ENCODE results near the gene ZNF350. TPM values are rescaled to one million over a fixed set of nuclear protein-coding genes. Genes with fewer than 3 reads are reported as not detected.

ZNF350 gene
- total and polyA plus RNA-seq, 4 experiments from 2014 or later: 22.4 to 38.9 (median 31.0) TPM

Other genes with a start within 250 kb of the ZNF350 start
- gene FPR1, start 235.0 kb downstream of the ZNF350 start, total RNA-seq: not detected
- under 1 TPM in 1 of 2 donors, not detected in 1; 0.30 TPM for gene FPR1, start 235.0 kb downstream of the ZNF350 start, polyA plus RNA-seq
- gene FPR2, start 225.7 kb downstream of the ZNF350 start, total RNA-seq: not detected
- gene FPR2, start 225.7 kb downstream of the ZNF350 start, polyA plus RNA-seq: not detected
- 1 to 10 TPM; 3.2 TPM for gene FPR3, start 191.7 kb downstream of the ZNF350 start, total RNA-seq
- not detected for gene FPR3, start 191.7 kb downstream of the ZNF350 start, polyA plus RNA-seq
- 10 to 100 TPM; 18.5 to 21.0 TPM for gene ZNF577, start 98.9 kb downstream of the ZNF350 start, total RNA-seq
- 1 to 10 TPM; 2.2 to 4.5 TPM for gene ZNF577, start 98.9 kb downstream of the ZNF350 start, polyA plus RNA-seq
- 10 to 100 TPM; 28.6 to 30.8 TPM for gene ZNF649, start 81.8 kb downstream of the ZNF350 start, total RNA-seq
- 10 to 100 TPM in 1 of 2 donors, 1 to 10 TPM in 1; 3.6 to 10.2 TPM for gene ZNF649, start 81.8 kb downstream of the ZNF350 start, polyA plus RNA-seq
- gene ZNF613, start 59.4 kb downstream of the ZNF350 start, total RNA-seq: 1 to 10 TPM; 8.0 to 8.9 TPM
- gene ZNF613, start 59.4 kb downstream of the ZNF350 start, polyA plus RNA-seq: 1 to 10 TPM; 3.9 to 5.8 TPM
- 10 to 100 TPM; 21.5 to 22.4 TPM for gene ZNF615, start 21.4 kb upstream of the ZNF350 start, total RNA-seq
- gene ZNF615, start 21.4 kb upstream of the ZNF350 start, polyA plus RNA-seq: 10 to 100 TPM in 1 of 2 donors, 1 to 10 TPM in 1; 6.5 to 10.3 TPM
- gene ZNF614, start 41.5 kb upstream of the ZNF350 start, total RNA-seq: 10 to 100 TPM; 12.3 TPM
- gene ZNF614, start 41.5 kb upstream of the ZNF350 start, polyA plus RNA-seq: 1 to 10 TPM; 1.9 to 6.1 TPM
- 10 to 100 TPM; 23.4 to 23.9 TPM for gene ZNF432, start 62.0 kb upstream of the ZNF350 start, total RNA-seq
- 1 to 10 TPM; 2.2 to 5.9 TPM for gene ZNF432, start 62.0 kb upstream of the ZNF350 start, polyA plus RNA-seq
- gene ZNF841, start 108.9 kb upstream of the ZNF350 start, total RNA-seq: 10 to 100 TPM; 48.0 to 56.0 TPM
- 1 to 10 TPM; 2.3 to 5.0 TPM for gene ZNF841, start 108.9 kb upstream of the ZNF350 start, polyA plus RNA-seq
- gene ZNF616, start 153.1 kb upstream of the ZNF350 start, total RNA-seq: 10 to 100 TPM; 18.6 to 19.0 TPM
- 1 to 10 TPM in 1 of 2 donors, under 1 TPM in 1; 0.69 to 7.2 TPM for gene ZNF616, start 153.1 kb upstream of the ZNF350 start, polyA plus RNA-seq
- gene ZNF836, start 184.8 kb upstream of the ZNF350 start, total RNA-seq: 10 to 100 TPM; 47.2 to 54.7 TPM
- gene ZNF836, start 184.8 kb upstream of the ZNF350 start, polyA plus RNA-seq: 10 to 100 TPM in 1 of 2 donors, 1 to 10 TPM in 1; 4.6 to 18.2 TPM
- 100 to 1,000 TPM; 166 to 175 TPM for gene PPP2R1A, start 203.2 kb upstream of the ZNF350 start, total RNA-seq
- 100 to 1,000 TPM; 179 to 185 TPM for gene PPP2R1A, start 203.2 kb upstream of the ZNF350 start, polyA plus RNA-seq

Data from CD4-positive, alpha-beta memory T cell (primary cell).